ENCODE data around the gene SRC. TPM values are rescaled to one million over a fixed set of nuclear protein-coding genes. Genes with fewer than 3 reads are reported as not detected.

The SRC gene
- total RNA-seq, 1 donor from 2014 or later = 15.4 TPM

- Mint-ChIP-seq H3K27me3 (ENCODE audit: insufficient read depth, low read depth) (peaks cover 8% of the 10 kb centered on the region), H3K4me3 (no peak overlapping the region), H3K36me3 (no peaks in the 10 kb centered on the region), H3K9me3 (no peaks in the 10 kb centered on the region), H3K27ac (no peak overlapping the region), H3K4me1 (peaks cover 13% of the 10 kb centered on the region)
- Histone ChIP-seq H3F3A (ENCODE audit: low read depth) (no peaks in the 10 kb centered on the region), H3K36me3 (no peaks in the 10 kb centered on the region), H3K9ac (no peak overlapping the region), H3K27me3 (no peaks in the 10 kb centered on the region), H3K4me2 (no peak overlapping the region), H4K20me1 (ENCODE audit: low read depth) (no peaks in the 10 kb centered on the region), H3K4me1 (peaks cover 6% of the 10 kb centered on the region), H3K79me2 (ENCODE audit: low read depth) (no peaks in the 10 kb centered on the region), H3K27ac (no peak overlapping the region), H2AFZ (replicated peaks) (no peak overlapping the region), H3K4me3 (no peak overlapping the region), H3K9me3 (ENCODE audit: low read depth) (no peaks in the 10 kb centered on the region)
- no peak for DNase-seq (ENCODE audit: low spot score)
- TF ChIP-seq EZH2phosphoT487 (IDR thresholded peaks at IDR 0.05) = no peak
- no peak for TF ChIP-seq CTCF (IDR thresholded peaks at IDR 0.05)
- no peak for TF ChIP-seq EZH2 (IDR thresholded peaks at IDR 0.05)
Observed at GRCh38 chr20:37327748-37328147, 18.2 kb upstream of the SRC start.

GRCh38 chr20:37328149-37328945 lies 17.6 kb upstream of the SRC start:
- Histone ChIP-seq H3K4me1 (peaks cover 6% of the 10 kb centered on the region), H3K27me3 (no peaks in the 10 kb centered on the region), H3K79me2 (ENCODE audit: low read depth) (no peaks in the 10 kb centered on the region), H3K4me3 (no peak overlapping the region), H3K9me3 (ENCODE audit: low read depth) (no peaks in the 10 kb centered on the region), H4K20me1 (ENCODE audit: low read depth) (no peaks in the 10 kb centered on the region), H3K9ac (no peak overlapping the region), H3F3A (ENCODE audit: low read depth) (no peaks in the 10 kb centered on the region), H3K36me3 (no peaks in the 10 kb centered on the region), H3K27ac (no peak overlapping the region), H3K4me2 (no peak overlapping the region), H2AFZ (replicated peaks) (no peak overlapping the region)
- Mint-ChIP-seq H3K36me3 (no peaks in the 10 kb centered on the region), H3K27ac (peak overlapping the region; percentile 90), H3K4me3 (no peak overlapping the region), H3K4me1 (peaks cover 13% of the 10 kb centered on the region), H3K27me3 (ENCODE audit: insufficient read depth, low read depth) (peaks cover 5% of the 10 kb centered on the region), H3K9me3 (no peaks in the 10 kb centered on the region)
- TF ChIP-seq EZH2phosphoT487 (IDR thresholded peaks at IDR 0.05) (no peak), EZH2 (IDR thresholded peaks at IDR 0.05) (no peak), CTCF (IDR thresholded peaks at IDR 0.05) (no peak)
- DNase-seq (ENCODE audit: low spot score) = no peak

- Histone ChIP-seq H4K20me1 (ENCODE audit: low read depth) (no peaks in the 10 kb centered on the region), H3K4me1 (peaks cover 6% of the 10 kb centered on the region), H3K27me3 (no peaks in the 10 kb centered on the region), H3K27ac (no peak overlapping the region), H3K36me3 (no peaks in the 10 kb centered on the region), H3F3A (ENCODE audit: low read depth) (no peaks in the 10 kb centered on the region), H2AFZ (replicated peaks) (no peak overlapping the region), H3K9ac (no peak overlapping the region), H3K4me2 (no peak overlapping the region), H3K9me3 (ENCODE audit: low read depth) (no peaks in the 10 kb centered on the region), H3K4me3 (no peak overlapping the region), H3K79me2 (ENCODE audit: low read depth) (no peaks in the 10 kb centered on the region)
- TF ChIP-seq EZH2phosphoT487 (IDR thresholded peaks at IDR 0.05) (no peak), CTCF (IDR thresholded peaks at IDR 0.05) (no peak), EZH2 (IDR thresholded peaks at IDR 0.05) (no peak)
- Mint-ChIP-seq H3K27ac (peak overlapping the region; percentile 89), H3K36me3 (no peaks in the 10 kb centered on the region), H3K9me3 (no peaks in the 10 kb centered on the region), H3K27me3 (ENCODE audit: insufficient read depth, low read depth) (peaks cover 5% of the 10 kb centered on the region), H3K4me3 (no peak overlapping the region), H3K4me1 (peaks cover 13% of the 10 kb centered on the region)
- peak; percentile 26 for DNase-seq (ENCODE audit: low spot score)
Observed at GRCh38 chr20:37329481-37330165, 16.3 kb upstream of the SRC start.
